Measurements from ENCODE around the gene DVL2. TPM values are rescaled to one million over a fixed set of nuclear protein-coding genes. Genes with fewer than 3 reads are reported as not detected.

The DVL2 gene
- total RNA-seq (ENCODE audit: low replicate concordance) = 56.3 and 89.0 TPM in 2 replicates

GRCh38 chr17:7234083-7234951 is at the start of gene DVL2:
DVL2 (minus strand) TSS chr17:7234517; CDS start chr17:7234262, 255 bp downstream.

DNA sequence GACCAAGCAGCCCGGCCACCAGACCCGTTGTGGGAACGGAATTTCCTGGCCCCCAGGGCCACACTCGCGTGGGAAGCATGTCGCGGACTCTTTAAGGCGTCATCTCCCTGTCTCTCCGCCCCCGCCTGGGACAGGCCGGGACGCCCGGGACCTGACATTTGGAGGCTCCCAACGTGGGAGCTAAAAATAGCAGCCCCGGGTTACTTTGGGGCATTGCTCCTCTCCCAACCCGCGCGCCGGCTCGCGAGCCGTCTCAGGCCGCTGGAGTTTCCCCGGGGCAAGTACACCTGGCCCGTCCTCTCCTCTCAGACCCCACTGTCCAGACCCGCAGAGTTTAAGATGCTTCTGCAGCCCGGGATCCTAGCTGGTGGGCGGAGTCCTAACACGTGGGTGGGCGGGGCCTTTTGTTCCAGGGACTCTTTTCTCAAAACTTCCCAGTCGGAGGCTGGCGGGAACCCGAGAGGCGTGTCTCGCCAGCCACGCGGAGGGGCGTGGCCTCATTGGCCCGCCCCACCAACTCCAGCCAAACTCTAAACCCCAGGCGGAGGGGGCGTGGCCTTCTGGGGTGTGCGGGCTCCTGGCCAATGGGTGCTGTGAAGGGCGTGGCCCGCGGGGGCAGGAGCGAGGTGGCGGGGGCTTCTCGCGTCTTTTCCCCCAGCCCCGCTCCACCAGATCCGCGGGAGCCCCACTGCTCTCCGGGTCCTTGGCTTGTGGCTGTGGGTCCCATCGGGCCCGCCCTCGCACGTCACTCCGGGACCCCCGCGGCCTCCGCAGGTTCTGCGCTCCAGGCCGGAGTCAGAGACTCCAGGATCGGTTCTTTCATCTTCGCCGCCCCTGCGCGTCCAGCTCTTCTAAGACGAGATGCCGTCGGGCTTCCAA is 47.0 kb upstream of the DVL2 start, which contains the start of gene SLC2A4:
SLC2A4 (plus strand) TSS at position 645 of the 879 bp plus-strand sequence; CDS start at position 862, 217 bp downstream.

DNA sequence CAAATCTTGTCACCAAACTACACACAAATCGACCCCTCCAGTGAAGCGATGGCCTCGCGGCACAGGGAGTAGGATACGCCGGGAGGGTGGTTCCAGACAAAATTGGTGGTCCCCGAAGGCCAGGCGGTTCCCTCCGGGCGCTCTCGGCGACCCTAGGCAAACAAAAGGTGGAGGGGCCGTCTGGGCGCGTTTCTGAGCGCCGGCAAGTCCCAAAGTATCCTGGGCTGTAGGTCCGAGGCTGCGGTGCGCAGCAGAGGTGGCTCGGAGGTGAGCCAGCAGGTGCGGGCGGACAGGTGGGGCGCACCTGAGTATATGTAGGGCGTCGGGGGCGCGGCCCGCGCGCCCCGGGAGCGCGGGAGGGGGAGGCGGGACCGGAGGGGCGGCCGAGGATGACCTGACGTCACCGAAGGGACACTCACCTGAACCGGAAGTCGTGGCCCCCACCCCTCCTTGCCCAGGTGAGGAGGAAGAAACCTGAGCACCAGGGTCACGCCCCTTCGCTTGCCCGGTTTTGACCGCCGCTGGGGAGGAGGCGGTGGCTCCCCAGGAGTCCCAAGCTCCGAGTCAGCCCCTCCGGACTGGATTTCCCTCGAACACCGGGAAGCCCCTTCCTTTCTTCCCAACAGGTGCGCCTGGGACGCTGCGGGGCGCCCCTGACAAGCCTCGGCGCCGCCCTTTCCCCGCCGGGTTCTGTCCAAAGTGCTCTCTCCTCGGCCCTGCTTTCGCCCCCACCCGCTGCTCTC is 28.0 kb upstream of the DVL2 start, which contains the start of gene CLDN7:
CLDN7 (minus strand) TSS at position 287 of the 743 bp plus-strand sequence. CDS start 435 bp downstream, outside the sequence.

GRCh38 chr17:7252176-7253043 is 18.1 kb upstream of the DVL2 start, which contains the start of gene ELP5:
ELP5 (plus strand) TSS chr17:7252215; CDS start chr17:7252551, 336 bp downstream.

DNA sequence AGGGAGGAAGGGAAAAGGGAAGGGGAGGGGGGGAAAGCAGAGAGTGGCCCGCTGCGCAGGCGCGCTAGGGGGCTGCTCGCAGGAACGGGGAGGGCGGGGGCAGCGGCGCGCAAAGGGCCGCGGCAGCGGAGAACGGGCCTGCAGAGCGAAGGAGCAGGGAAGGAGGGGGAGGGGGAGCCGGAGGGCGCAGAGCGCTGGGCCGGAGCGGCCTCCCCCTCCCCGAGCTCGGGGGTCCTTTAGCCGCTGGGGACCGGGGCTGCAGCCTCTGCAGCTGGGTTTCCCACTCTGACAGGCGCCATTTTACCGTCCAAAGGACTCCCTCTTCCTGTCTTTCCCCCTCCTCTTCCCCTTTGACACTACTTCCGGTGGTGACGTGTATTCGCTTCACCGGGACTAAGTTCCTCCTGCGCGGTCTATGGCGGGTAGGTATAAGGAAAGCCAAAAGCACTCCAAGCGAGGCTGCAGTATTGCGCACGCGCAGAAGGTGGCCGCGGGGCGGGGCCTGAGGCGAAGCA is 17.4 kb upstream of the DVL2 start, which contains the start of gene CTDNEP1:
CTDNEP1 (minus strand) TSS at position 74 of the 515 bp plus-strand sequence. CDS start 438 bp downstream, outside the sequence.

DNA sequence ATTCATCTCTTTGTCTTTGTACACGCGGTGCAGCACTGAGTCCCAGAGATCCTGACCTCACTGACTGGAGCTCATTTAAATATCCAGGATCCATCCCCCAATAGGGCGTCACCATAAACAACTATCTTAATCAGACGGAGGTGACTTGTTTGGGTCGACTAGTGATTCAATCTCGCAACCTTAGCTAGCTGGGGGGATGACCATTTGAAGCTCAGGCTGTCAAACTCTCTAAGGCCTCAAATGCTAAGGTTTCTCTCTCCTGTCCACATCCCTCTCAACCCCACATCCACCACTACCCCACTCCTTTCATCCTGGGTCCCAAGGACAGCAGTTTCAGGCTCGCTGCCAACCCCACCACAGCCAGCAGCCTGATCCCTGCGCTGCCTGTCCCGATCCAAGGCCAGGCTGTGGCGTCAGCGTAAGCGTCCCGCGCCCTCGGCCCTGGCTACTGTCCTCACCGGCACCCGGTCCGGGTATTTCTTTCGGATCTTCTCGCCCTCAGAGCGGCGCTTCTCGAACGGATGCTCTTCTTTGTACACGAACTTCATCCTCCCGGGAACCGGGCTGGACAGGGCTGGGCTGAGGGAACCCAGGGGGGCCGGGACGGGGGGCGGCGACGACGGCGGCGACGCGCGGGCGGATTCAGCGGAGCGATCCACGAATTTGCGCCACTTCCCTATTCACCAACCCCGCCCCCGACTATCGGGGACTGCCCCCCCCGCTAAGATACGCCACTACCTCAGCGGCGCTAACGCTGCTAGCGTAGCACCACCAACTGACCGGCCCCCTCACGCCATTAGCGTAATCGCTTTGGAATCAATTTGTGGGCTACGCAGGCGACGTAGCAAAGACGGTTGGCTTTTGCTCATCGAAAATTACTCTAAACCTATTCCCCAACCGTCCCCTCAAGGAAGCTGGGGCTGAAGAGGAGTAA is 7.7 kb upstream of the DVL2 start, which contains the start of gene GABARAP:
GABARAP (minus strand) TSS at position 667 of the 934 bp plus-strand sequence; CDS start at position 548, 119 bp downstream.

GRCh38 chr17:7239091-7240027 is 5.0 kb upstream of the DVL2 start, which contains the start of gene PHF23:
PHF23 (minus strand) TSS chr17:7239457; CDS start chr17:7239279, 178 bp downstream.

DNA sequence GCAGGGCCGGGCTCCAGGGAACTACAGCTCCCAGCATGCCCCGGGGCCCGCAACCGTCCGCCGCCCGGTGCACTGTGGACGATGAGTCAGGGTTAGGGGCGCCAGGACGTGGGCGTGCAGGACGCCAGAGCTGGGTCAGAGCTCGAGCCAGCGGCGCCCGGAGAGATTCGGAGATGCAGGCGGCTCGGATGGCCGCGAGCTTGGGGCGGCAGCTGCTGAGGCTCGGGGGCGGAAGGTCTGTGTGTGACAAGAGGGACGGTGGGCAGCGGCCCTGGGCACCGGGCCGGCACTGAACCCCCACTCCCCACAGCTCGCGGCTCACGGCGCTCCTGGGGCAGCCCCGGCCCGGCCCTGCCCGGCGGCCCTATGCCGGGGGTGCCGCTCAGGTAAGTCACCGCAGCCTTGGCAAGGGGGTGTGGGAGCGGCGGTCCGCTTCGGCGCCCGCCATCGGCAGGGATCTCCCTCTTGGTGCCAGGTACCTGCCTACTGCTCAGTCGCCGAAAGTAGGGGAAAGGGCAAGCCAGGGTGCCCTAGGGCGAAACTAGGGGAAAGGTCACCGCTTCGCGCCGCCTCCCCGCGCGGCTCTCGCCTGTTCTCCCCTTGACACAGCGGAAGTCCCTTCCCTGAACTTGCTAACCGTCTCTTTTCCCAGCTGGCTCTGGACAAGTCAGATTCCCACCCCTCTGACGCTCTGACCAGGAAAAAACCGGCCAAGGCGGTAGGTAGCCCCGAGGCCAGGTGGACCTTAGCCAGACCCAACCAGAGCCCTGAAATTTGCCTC is 14.3 kb downstream of the DVL2 start, which contains the start of the genes ACADVL and DLG4:
ACADVL (plus strand) TSS at position 127 of the 781 bp plus-strand sequence; CDS start at position 174, 47 bp downstream.
DLG4 (minus strand) TSS at position 25 of the 781 bp plus-strand sequence.

DNA sequence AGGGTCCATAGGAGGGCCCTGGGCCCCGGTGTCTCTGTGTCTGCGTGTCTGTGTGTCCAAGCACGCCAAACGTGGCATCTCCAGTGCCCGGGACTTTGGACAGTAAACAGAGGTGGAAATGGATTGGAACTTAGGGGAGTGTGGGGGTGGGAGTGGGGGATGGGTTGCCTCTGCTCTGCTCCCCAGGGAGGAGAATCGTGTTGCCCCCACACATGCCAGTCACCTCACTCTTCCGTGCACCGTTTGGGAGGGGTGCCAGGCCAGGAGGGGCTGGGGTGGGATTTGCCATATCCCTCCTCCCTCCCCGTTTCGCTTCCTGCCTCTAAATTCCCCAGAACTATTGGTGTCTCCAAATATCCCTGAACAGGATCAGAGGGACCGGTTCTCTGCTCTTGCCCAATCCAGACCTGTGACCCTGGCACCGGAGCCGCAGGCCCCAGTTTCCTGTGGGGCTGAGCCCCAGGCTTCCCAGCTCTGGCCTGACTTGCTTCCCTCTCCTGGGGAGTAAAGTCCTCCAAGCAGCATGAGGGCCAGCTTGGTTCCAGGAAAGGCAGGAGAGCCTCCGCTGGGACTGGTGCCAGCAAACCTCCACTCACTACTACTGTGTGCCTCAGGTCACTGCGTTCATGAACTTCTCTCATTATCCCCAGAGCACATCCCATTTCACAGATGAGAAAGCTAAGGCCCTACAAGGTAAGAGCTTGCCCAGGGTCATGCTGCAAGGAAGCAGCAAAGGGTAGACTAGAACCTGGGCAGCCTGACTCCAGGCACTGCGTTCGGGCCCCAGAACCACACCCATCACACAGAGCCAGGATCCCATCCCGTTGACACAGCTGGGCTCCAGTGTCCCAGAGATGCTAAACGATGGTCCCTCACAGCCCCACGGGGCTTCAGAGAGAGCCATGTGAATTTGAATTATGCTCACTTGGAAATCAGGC is 54.7 kb downstream of the DVL2 start, which contains the start of gene ASGR1:
ASGR1 (minus strand) TSS at position 54 of the 938 bp plus-strand sequence. CDS start 807 bp downstream, outside the sequence.

Other genes starting within 250 kb of the DVL2 start
- gene ALOX12, start 238.5 kb downstream of the DVL2 start, total RNA-seq (ENCODE audit: low replicate concordance) = under 0.01 TPM in 1 of 2 replicates, not detected in the other
- 23.3 and 44.7 TPM in 2 replicates for gene RNASEK, start 221.9 kb downstream of the DVL2 start, total RNA-seq (ENCODE audit: low replicate concordance)
- gene BCL6B, start 211.5 kb downstream of the DVL2 start, total RNA-seq (ENCODE audit: low replicate concordance) = 0.30 and 0.47 TPM in 2 replicates
- gene SLC16A13, start 198.5 kb downstream of the DVL2 start, total RNA-seq (ENCODE audit: low replicate concordance) = 0.12 and 0.23 TPM in 2 replicates
- gene SLC16A11, start 190.4 kb downstream of the DVL2 start, total RNA-seq (ENCODE audit: low replicate concordance) = 0.08 and 0.12 TPM in 2 replicates
- 0.70 TPM in 1 of 2 replicates, not detected in the other for gene CLEC10A, start 154.3 kb downstream of the DVL2 start, total RNA-seq (ENCODE audit: low replicate concordance)
- gene ASGR2, start 119.7 kb downstream of the DVL2 start, total RNA-seq (ENCODE audit: low replicate concordance) = not detected in 2 replicates
- under 0.01 and 0.68 TPM in 2 replicates for gene ASGR1, start 55.1 kb downstream of the DVL2 start, total RNA-seq (ENCODE audit: low replicate concordance)
- 8.3 and 20.8 TPM in 2 replicates for gene DLG4, start 14.7 kb downstream of the DVL2 start, total RNA-seq (ENCODE audit: low replicate concordance)
- 248 and 288 TPM in 2 replicates for gene ACADVL, start 14.6 kb downstream of the DVL2 start, total RNA-seq (ENCODE audit: low replicate concordance)
- gene PHF23, start 4.9 kb upstream of the DVL2 start, total RNA-seq (ENCODE audit: low replicate concordance) = 38.3 and 41.2 TPM in 2 replicates
- gene GABARAP, start 7.9 kb upstream of the DVL2 start, total RNA-seq (ENCODE audit: low replicate concordance) = 180 and 222 TPM in 2 replicates
- gene CTDNEP1, start 17.2 kb upstream of the DVL2 start, total RNA-seq (ENCODE audit: low replicate concordance) = 16.7 and 21.2 TPM in 2 replicates
- gene ELP5, start 17.7 kb upstream of the DVL2 start, total RNA-seq (ENCODE audit: low replicate concordance) = 20.6 and 25.9 TPM in 2 replicates
- 0.70 and 1.6 TPM in 2 replicates for gene CLDN7, start 28.0 kb upstream of the DVL2 start, total RNA-seq (ENCODE audit: low replicate concordance)
- gene SLC2A4, start 47.2 kb upstream of the DVL2 start, total RNA-seq (ENCODE audit: low replicate concordance) = 0.08 and 0.12 TPM in 2 replicates
- not detected in 2 replicates for gene YBX2, start 60.1 kb upstream of the DVL2 start, total RNA-seq (ENCODE audit: low replicate concordance)
- 688 and 774 TPM in 2 replicates for gene EIF5A, start 73.1 kb upstream of the DVL2 start, total RNA-seq (ENCODE audit: low replicate concordance)
- gene GPS2, start 80.8 kb upstream of the DVL2 start, total RNA-seq (ENCODE audit: low replicate concordance) = 21.7 and 32.9 TPM in 2 replicates
- gene NEURL4, start 94.8 kb upstream of the DVL2 start, total RNA-seq (ENCODE audit: low replicate concordance) = 16.8 and 28.4 TPM in 2 replicates
- 1.3 and 4.3 TPM in 2 replicates for gene ACAP1, start 102.0 kb upstream of the DVL2 start, total RNA-seq (ENCODE audit: low replicate concordance)
- gene KCTD11, start 117.6 kb upstream of the DVL2 start, total RNA-seq (ENCODE audit: low replicate concordance) = 4.9 and 10.4 TPM in 2 replicates
- gene TMEM95, start 120.6 kb upstream of the DVL2 start, total RNA-seq (ENCODE audit: low replicate concordance) = not detected in 2 replicates
- 0.08 and 0.35 TPM in 2 replicates for gene TNK1, start 146.6 kb upstream of the DVL2 start, total RNA-seq (ENCODE audit: low replicate concordance)
- gene PLSCR3, start 160.0 kb upstream of the DVL2 start, total RNA-seq (ENCODE audit: low replicate concordance) = 8.5 and 23.2 TPM in 2 replicates
- 42.7 and 135 TPM in 2 replicates for gene TMEM256, start 169.6 kb upstream of the DVL2 start, total RNA-seq (ENCODE audit: low replicate concordance)
- gene NLGN2, start 173.3 kb upstream of the DVL2 start, total RNA-seq (ENCODE audit: low replicate concordance) = 3.7 and 5.0 TPM in 2 replicates
- gene SPEM1, start 185.8 kb upstream of the DVL2 start, total RNA-seq (ENCODE audit: low replicate concordance) = not detected in 2 replicates
- not detected in 2 replicates for gene SPEM2, start 191.1 kb upstream of the DVL2 start, total RNA-seq (ENCODE audit: low replicate concordance)
- not detected in 2 replicates for gene SPEM3, start 194.3 kb upstream of the DVL2 start, total RNA-seq (ENCODE audit: low replicate concordance)
- gene TMEM102, start 200.9 kb upstream of the DVL2 start, total RNA-seq (ENCODE audit: low replicate concordance) = 0.94 and 4.4 TPM in 2 replicates
- 2.6 and 5.4 TPM in 2 replicates for gene FGF11, start 205.0 kb upstream of the DVL2 start, total RNA-seq (ENCODE audit: low replicate concordance)
- 7.1 and 9.6 TPM in 2 replicates for gene CHRNB1, start 210.5 kb upstream of the DVL2 start, total RNA-seq (ENCODE audit: low replicate concordance)
- gene ZBTB4, start 245.1 kb upstream of the DVL2 start, total RNA-seq (ENCODE audit: low replicate concordance) = 9.2 and 9.8 TPM in 2 replicates
- gene SLC35G6, start 246.9 kb upstream of the DVL2 start, total RNA-seq (ENCODE audit: low replicate concordance) = not detected in 2 replicates
- gene POLR2A, start 249.8 kb upstream of the DVL2 start, total RNA-seq (ENCODE audit: low replicate concordance) = 62.8 and 87.6 TPM in 2 replicates